B cell (primary cell): Measurements from ENCODE around the gene COL6A5. TPM values are rescaled to one million over a fixed set of nuclear protein-coding genes. Genes with fewer than 3 reads are reported as not detected.

Experiments used
- ATAC-seq: fragments of 200-7000 bp; cut with Tn5 transposase; one replicate; pipeline ENCODE4 v1.10.0; 2021; ENCODE audit warnings: low read depth, mild to moderate bottlenecking, moderate number of reproducible peaks, moderate library complexity
- CTCF ChIA-PET: fragments of 350-600 bp; sonication (Branson Sonifier 250); formaldehyde crosslinking; loops from one replicate; lab custom pipeline; 2021; ENCODE audit warnings: antibody characterized with exemption, inconsistent platforms; lab: Charles Lee
- POLR2A ChIA-PET: fragments of 350-600 bp; sonication (Branson Sonifier 250); formaldehyde crosslinking; loops from one replicate; lab custom pipeline; 2021; ENCODE audit warnings: antibody characterized with exemption; lab: Charles Lee
- DNase-seq: peaks from one replicate; pipeline ENCODE4 v3.0.0; 2013
- H2AFZ ChIP-seq: 2 replicates; pipeline ENCODE4 v1.6.1; 2012; ENCODE audit warnings: mild to moderate bottlenecking, low read depth, low read length; ENCODE audit not compliant: insufficient read depth, poor library complexity, severe bottlenecking
- H3K27ac ChIP-seq, 2 donors: 1 replicate in 1 of 2; 2 replicates in 1 of 2; pipeline ENCODE4 v1.5.1; 2012 to 2013; ENCODE audit warnings: low read length in 2 of 2, mild to moderate bottlenecking in 2 of 2, moderate library complexity in 1 of 2
- H3K27me3 ChIP-seq, 4 experiments: fragments of 200-600 bp in 1 of 4; sonication (generic) in 1 of 4; replicated peaks in 1 of 4; 1 replicate in 2 of 4; 2 replicates in 2 of 4; pipeline versions ENCODE4 v1.6.1 to v1.7.0; 2013 to 2016; ENCODE audit warnings: low read length in 3 of 4, mild to moderate bottlenecking in 2 of 4, mixed read lengths in 1 of 4, moderate library complexity in 1 of 4; ENCODE audit not compliant: insufficient read depth in 4 of 4, control insufficient read depth in 3 of 4; ENCODE audit errors: control extremely low read depth in 1 of 4
- H3K36me3 ChIP-seq, 2 experiments: replicated peaks in 1 of 2; 1 replicate in 1 of 2; 2 replicates in 1 of 2; pipeline versions ENCODE4 v1.6.1 to v1.7.1; 2013; ENCODE audit warnings: low read length in 1 of 2; ENCODE audit not compliant: insufficient read depth in 2 of 2, control insufficient read depth in 1 of 2; ENCODE audit errors: control extremely low read depth in 1 of 2, extremely low read depth in 1 of 2
- H3K4me1 ChIP-seq, 2 donors: fragments of 200-600 bp in 1 of 2; sonication (generic) in 1 of 2; 1 replicate in 1 of 2; 2 replicates in 1 of 2; pipeline versions ENCODE4 v1.5.1 to v1.6.1; 2013 to 2017; ENCODE audit warnings: low read length in 2 of 2; ENCODE audit not compliant: control insufficient read depth in 2 of 2, insufficient read depth in 2 of 2
- H3K4me2 ChIP-seq: replicated peaks from 2 replicates; pipeline ENCODE3; 2012; ENCODE audit warnings: mild to moderate bottlenecking, low read depth, low read length; ENCODE audit not compliant: poor library complexity, severe bottlenecking
- H3K4me3 ChIP-seq, 5 experiments: fragments of 200-600 bp in 1 of 5; sonication (generic) in 1 of 5; 1 replicate in 3 of 5; 2 replicates in 2 of 5; pipeline versions ENCODE4 v1.5.1 to v1.7.0; 2011 to 2016; ENCODE audit warnings: low read length in 4 of 5, mild to moderate bottlenecking in 4 of 5, low read depth in 2 of 5, control low read depth in 1 of 5, moderate library complexity in 1 of 5; ENCODE audit not compliant: insufficient read depth in 1 of 5; ENCODE audit errors: control extremely low read depth in 1 of 5, extremely low read depth in 1 of 5
- H3K79me2 ChIP-seq: fragments of 200-600 bp; sonication (generic); one replicate; pipeline ENCODE4 v1.6.0; 2016; ENCODE audit warnings: low read length; ENCODE audit not compliant: control insufficient read depth, insufficient read depth
- H3K9ac ChIP-seq: fragments of 200-600 bp; sonication (generic); 2 replicates; pipeline ENCODE4 v1.6.1; 2017; ENCODE audit warnings: mild to moderate bottlenecking, low read length, moderate library complexity
- H3K9me3 ChIP-seq, 3 donors: one replicate each; pipeline versions ENCODE4 v1.6.1 to v1.7.1; 2013; ENCODE audit warnings: low read length in 2 of 3; ENCODE audit not compliant: control insufficient read depth in 2 of 3, insufficient read depth in 1 of 3; ENCODE audit errors: control extremely low read depth in 1 of 3
- H4K20me1 ChIP-seq: 2 replicates; pipeline ENCODE4 v1.6.0; 2012; ENCODE audit warnings: mild to moderate bottlenecking, low read length; ENCODE audit not compliant: insufficient read depth, control insufficient read depth, poor library complexity, severe bottlenecking
- H3K27ac Mint-ChIP-seq: one replicate; pipeline ENCODE4 v1.8.0; 2021; ENCODE audit warnings: mixed read lengths
- H3K27me3 Mint-ChIP-seq: one replicate; pipeline ENCODE4 v1.8.0; 2021; ENCODE audit warnings: mixed read lengths
- H3K4me1 Mint-ChIP-seq: one replicate; pipeline ENCODE4 v1.8.0; 2021; ENCODE audit warnings: mixed read lengths
- H3K4me3 Mint-ChIP-seq: one replicate; pipeline ENCODE4 v1.8.0; 2021; ENCODE audit warnings: mixed read lengths
- H3K9me3 Mint-ChIP-seq: one replicate; pipeline ENCODE4 v1.8.0; 2022; ENCODE audit warnings: mixed read lengths; ENCODE audit not compliant: insufficient read depth
- CTCF ChIP-seq: fragments of 200-600 bp; IDR thresholded peaks from one replicate; pipeline ENCODE4 v1.8.0; 2022; ENCODE audit warnings: antibody characterized with exemption, mild to moderate bottlenecking
- EZH2 ChIP-seq: IDR thresholded peaks from 2 replicates; pipeline ENCODE4 v1.6.1; 2012; ENCODE audit warnings: borderline replicate concordance, low read depth, mild to moderate bottlenecking, moderate library complexity, low read length; ENCODE audit not compliant: insufficient read depth, poor library complexity, severe bottlenecking
- WGBS: methylation state at CpG from one replicate; pipeline ENCODE4 v1.1.5; 2013; ENCODE audit warnings: missing lambda C conversion rate; ENCODE audit not compliant: insufficient coverage; 5-methylcytosine and 5-hydroxymethylcytosine counted together
- intact Hi-C: fragments of 100-400 bp; cut with micrococcal nuclease; formaldehyde crosslinking; loops from one replicate; pipeline ENCODE4 v1.10.0; 2022
- polyA plus RNA-seq: library from polyadenylated mRNA; depleted of rRNA; stranded (reverse); fragments of >200 nt; gene quantifications from 2 replicates; pipeline ENCODE4 v1.2.3, GENCODE V29; 2012
- total RNA-seq, 2 donors: library from RNA; stranded (reverse); fragments of 120-200 nt in 1 of 2; gene quantifications; 1 replicate in 1 of 2; 2 replicates in 1 of 2; pipeline versions ENCODE4 v1.2.3 to v1.2.4, GENCODE V29; 2013 to 2022

The COL6A5 gene
- total and polyA plus RNA-seq, 2 donors (not counting 1 experiment from before 2014, with no cell fraction given) = not detected

GRCh38 chr3:130488769-130489450 is 143.4 kb downstream of the COL6A5 start:
- H3K79me2 ChIP-seq = no peaks in the 10 kb centered on the region
- no peaks in the 10 kb centered on the region for H3K4me1 ChIP-seq
- H3K9me3 ChIP-seq = peaks cover 0 to 2% (median 0%) of the 10 kb centered on the region in 3 donors
- no peaks in the 10 kb centered on the region for H3K27me3 ChIP-seq
- H3K4me3 ChIP-seq = no peak overlapping the region
- H3K27me3 Mint-ChIP-seq = no peaks in the 10 kb centered on the region
- no peaks in the 10 kb centered on the region for H3K4me1 Mint-ChIP-seq
- no peak overlapping the region for H3K9ac ChIP-seq
- no peak overlapping the region for H2AFZ ChIP-seq
- no peaks in the 10 kb centered on the region for H3K36me3 ChIP-seq
- ChIA-PET POLR2A (no interaction called here), CTCF (no interaction called here)
- DNase-seq = no peak
- H3K9me3 Mint-ChIP-seq = no peaks in the 10 kb centered on the region
- intact Hi-C loops = no loop called here
- no peak overlapping the region for H3K4me2 ChIP-seq
- no peak overlapping the region for H3K27ac ChIP-seq
- ATAC-seq = no peak
- no peak overlapping the region for H3K27ac Mint-ChIP-seq
- no CpG with 5 or more reads among the region's 2 CpGs for WGBS
- no peaks in the 10 kb centered on the region for H4K20me1 ChIP-seq
- no peak for TF ChIP-seq EZH2
- no peak for TF ChIP-seq CTCF
- no peak overlapping the region for H3K4me3 Mint-ChIP-seq

DNA sequence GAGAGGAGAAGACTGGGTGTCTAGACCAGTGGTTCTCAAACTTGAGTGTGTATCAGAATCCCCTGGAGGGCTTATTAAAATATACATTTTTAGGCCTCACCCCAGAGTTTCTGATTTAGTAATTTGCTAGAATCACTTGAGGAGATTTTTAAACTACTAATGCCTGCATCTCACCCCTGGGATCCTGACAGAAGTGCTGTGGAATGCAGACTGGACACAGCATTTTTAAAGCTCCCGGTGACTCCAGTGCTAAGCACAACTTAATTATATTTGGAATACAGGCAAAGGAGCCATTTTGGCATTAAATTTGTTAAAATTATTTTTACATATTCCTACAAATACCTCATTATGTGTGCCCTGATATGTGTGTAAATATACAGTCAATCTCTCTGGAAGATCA is 144.8 kb downstream of the COL6A5 start:
- TF ChIP-seq CTCF (no peak), EZH2 (no peak)
- Mint-ChIP-seq H3K4me1 (no peaks in the 10 kb centered on the region), H3K9me3 (no peaks in the 10 kb centered on the region), H3K27me3 (peaks cover 5% of the 10 kb centered on the region), H3K4me3 (no peak overlapping the region), H3K27ac (no peak overlapping the region)
- no peaks in the 10 kb centered on the region for H3K36me3 ChIP-seq
- H3K27me3 ChIP-seq = no peaks in the 10 kb centered on the region
- intact Hi-C loops = no loop called here
- no peaks in the 10 kb centered on the region for H3K79me2 ChIP-seq
- ChIA-PET CTCF (no interaction called here), POLR2A (no interaction called here)
- H2AFZ ChIP-seq = no peak overlapping the region
- H3K9ac ChIP-seq = no peak overlapping the region
- H3K9me3 ChIP-seq = peaks cover 0 to 2% (median 0%) of the 10 kb centered on the region in 3 donors
- WGBS = no CpG with 5 or more reads among the region's 1 CpG
- no peak overlapping the region for H3K27ac ChIP-seq
- no peak overlapping the region for H3K4me2 ChIP-seq
- ATAC-seq (no peak), DNase-seq (no peak)
- H3K4me3 ChIP-seq = no peak overlapping the region
- H4K20me1 ChIP-seq = no peaks in the 10 kb centered on the region
- H3K4me1 ChIP-seq = no peaks in the 10 kb centered on the region
